Measurements from ENCODE around the gene NFIB.

NFIB gene

DNA sequence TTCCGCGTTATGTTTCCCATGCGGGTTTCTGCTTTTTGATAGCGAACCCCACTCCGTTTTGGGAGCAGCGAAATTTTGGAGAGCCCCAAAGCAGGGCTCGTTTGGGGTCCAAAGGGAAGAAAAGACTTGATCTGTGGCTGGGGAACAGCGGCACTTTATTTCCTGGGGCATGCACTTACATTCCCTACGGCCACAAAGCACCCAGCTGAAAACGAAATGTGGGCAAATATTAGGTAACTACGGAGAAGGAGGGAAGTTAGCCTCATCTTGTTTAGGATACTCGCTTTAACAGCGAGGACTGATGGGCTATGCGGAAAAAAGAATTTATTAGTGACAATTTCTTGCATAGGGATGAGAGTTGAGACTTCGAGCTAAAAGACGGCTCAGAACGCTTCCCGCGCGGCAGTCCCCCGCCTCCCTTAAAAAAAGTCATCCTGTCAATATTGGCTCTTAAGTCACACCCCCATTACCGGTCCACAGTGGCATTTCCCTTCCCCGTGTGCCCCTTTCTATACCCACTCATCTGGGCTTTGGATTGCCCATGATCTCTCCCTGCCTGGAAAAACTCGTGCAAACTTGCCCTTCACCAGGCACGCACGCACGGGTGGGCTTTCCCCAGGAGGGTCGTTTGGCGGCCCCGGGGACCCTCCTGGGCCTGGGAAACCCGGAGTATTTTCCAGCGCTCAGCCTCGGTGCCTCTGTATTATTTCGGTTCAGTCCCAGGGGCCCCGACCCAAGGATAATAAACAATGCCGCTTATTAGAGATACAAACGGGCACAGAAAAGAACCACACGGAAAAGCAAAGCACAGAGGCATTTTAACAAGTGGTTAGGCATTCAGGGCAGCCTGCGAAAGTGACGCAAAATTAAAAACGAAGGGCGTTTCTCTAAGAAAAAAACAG is 35.8 kb upstream of the NFIB start:
- DNase-seq (ENCODE audit: low read depth, low spot score): no peak
- CTCF ChIA-PET: no interaction called here
- TF ChIP-seq, protein P1, sequence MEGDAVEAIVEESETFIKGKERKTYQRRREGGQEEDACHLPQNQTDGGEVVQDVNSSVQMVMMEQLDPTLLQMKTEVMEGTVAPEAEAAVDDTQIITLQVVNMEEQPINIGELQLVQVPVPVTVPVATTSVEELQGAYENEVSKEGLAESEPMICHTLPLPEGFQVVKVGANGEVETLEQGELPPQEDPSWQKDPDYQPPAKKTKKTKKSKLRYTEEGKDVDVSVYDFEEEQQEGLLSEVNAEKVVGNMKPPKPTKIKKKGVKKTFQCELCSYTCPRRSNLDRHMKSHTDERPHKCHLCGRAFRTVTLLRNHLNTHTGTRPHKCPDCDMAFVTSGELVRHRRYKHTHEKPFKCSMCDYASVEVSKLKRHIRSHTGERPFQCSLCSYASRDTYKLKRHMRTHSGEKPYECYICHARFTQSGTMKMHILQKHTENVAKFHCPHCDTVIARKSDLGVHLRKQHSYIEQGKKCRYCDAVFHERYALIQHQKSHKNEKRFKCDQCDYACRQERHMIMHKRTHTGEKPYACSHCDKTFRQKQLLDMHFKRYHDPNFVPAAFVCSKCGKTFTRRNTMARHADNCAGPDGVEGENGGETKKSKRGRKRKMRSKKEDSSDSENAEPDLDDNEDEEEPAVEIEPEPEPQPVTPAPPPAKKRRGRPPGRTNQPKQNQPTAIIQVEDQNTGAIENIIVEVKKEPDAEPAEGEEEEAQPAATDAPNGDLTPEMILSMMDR (IDR thresholded peaks at IDR 0.05; ENCODE audit: insufficient read depth, low read length, missing control alignments): no peak
- POLR2A ChIA-PET: no interaction called here
- no peak overlapping the region for H3K4me3 ChIP-seq (ENCODE audit: low read depth, low read length)

DNA sequence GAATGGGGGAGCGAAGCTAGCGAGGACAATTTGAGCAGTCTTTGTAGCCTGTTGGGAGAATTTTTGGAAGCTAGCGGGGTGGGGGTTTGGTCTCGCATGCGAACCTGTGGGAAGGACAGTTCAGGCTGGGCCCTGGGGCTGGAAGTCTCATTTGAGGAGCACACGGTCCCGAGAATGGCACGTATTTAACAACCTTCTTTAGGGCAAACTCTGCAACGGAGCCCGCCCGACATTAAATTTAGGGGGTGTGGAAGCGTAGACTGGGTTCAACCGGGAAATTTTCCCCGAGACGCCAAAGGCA is 35.2 kb upstream of the NFIB start:
- DNase-seq (ENCODE audit: low read depth, low spot score): no peak
- CTCF ChIA-PET: no interaction called here
- no peak overlapping the region for H3K4me3 ChIP-seq (ENCODE audit: low read depth, low read length)
- TF ChIP-seq, protein P1 (IDR thresholded peaks at IDR 0.05; ENCODE audit: insufficient read depth, low read length, missing control alignments): no peak
- POLR2A ChIA-PET: no interaction called here

DNA sequence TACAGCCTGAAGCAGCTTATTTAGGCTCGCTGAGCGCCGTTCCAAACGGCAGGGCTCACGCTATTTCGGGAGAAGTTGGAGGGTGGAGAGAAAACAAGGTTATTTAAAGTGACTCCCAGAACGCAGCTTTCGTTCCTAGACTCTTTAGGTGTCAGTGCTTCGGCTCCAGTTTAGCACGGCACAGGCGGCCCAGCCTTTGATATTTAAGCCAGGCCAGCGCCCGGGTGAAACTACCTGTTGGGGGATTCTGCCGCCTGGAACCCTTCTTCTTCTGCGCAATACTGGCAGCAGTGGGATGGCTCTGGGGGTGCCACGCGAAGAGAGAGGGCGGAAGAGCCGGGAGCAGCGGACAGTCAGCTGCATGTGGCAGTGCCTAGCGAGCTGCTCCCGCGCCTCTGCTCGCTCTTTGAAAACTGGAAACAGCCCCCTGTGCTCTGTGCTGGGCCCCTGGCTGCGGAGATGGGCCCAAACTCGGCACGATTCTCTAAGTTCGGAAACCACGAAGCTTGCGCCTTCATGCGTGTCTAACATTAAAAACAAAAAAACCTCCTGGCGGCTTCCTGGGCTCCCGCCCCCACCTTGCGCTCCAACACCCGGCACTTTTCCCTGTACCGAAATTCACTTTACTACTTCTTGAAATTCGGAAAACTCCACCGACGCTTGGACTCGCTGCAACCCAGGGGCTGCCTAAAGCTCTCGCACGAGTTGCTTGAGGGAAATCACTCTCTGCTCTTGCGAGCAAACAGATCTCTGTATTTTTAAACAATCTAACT is 34.6 kb upstream of the NFIB start:
- DNase-seq (ENCODE audit: low read depth, low spot score): no peak
- ChIA-PET CTCF (interaction anchor here (1.3 kb wide), 1 partner anchor 997 kb away, joined by 4 read pairs; no protein-coding TSS in a partner anchor), POLR2A (no interaction called here)
- TF ChIP-seq, protein P1 (IDR thresholded peaks at IDR 0.05; ENCODE audit: insufficient read depth, low read length, missing control alignments): no peak
- H3K4me3 ChIP-seq (ENCODE audit: low read depth, low read length): no peak overlapping the region

DNA sequence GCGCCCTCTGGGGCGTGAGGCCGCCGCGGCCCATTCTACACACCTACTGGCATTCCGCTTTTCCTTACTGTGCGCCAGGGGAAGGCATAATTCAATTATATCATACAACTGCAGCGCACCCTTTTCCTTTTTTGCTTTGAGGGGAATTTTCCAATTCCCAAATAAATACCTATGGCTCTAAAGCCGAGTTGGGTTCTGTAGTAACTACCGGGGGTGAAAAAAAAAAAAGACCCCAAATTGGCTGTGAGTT is 34.1 kb upstream of the NFIB start:
- TF ChIP-seq, protein P1 (IDR thresholded peaks at IDR 0.05; ENCODE audit: insufficient read depth, low read length, missing control alignments): no peak
- POLR2A ChIA-PET: no interaction called here
- H3K4me3 ChIP-seq (ENCODE audit: low read depth, low read length): no peak overlapping the region
- CTCF ChIA-PET: interaction anchor here (1.3 kb wide), 1 partner anchor 996 kb away, joined by 4 read pairs; no protein-coding TSS in a partner anchor
- DNase-seq (ENCODE audit: low read depth, low spot score): no peak

DNA sequence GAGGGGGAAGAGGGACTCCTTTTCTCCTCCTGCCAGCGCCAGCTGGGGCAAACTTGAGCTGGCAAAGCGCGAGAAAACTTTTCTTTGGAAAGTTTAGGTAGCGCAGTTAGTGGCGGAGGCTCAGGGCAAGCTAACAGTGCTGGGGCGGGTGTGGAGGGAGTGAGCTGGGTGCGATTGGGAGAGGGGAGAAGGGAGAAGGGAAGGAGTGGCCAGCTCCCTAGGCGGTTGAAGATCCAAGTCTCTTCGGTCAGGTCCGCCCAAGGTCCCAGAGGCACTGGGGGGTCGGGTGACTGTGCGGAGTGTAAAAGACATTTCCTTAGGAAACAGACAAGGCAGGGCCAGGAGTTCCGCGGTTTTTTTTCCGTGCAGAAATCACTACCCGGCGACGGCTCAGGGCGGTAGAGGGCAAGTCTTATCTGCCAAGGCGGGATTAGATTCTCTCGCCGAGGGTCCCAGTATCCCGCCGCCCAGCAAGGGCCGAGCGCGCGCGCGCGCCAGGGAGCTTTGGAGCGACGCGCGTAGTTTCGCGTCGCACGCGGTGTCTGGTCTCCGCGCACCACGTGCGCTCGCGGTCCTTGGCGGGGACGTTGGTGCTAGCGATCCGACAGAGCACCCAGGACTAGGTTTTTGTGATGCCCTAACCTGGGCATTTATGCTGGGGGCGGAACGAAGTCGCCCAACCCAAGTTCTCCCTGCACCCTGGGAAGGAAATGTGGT is 33.6 kb upstream of the NFIB start:
- CTCF ChIA-PET: interaction anchor here (0.8 to 1.3 kb wide), 2 partner anchors 13 to 996 kb away, joined by 3 to 4 read pairs; no protein-coding TSS in a partner anchor
- TF ChIP-seq, protein P1 (IDR thresholded peaks at IDR 0.05; ENCODE audit: insufficient read depth, low read length, missing control alignments): no peak
- no peak for DNase-seq (ENCODE audit: low read depth, low spot score)
- POLR2A ChIA-PET: no interaction called here
- H3K4me3 ChIP-seq (ENCODE audit: low read depth, low read length): no peak overlapping the region

Measured in AG04449 (cell line).